GM21367 (cell line): ENCODE data around the gene PCBP3.
"Not testable (repeated sequence)": the region's sequence is repeated elsewhere in the genome, so short reads cannot be mapped to it uniquely, and the experiment has no call there.

ENCODE experiments used
- ATAC-seq: cut with Tn5 transposase; IDR thresholded peaks from one replicate; pipeline ENCODE4 v1.9.1; 2021; ENCODE audit not compliant: unreplicated experiment

Gene PCBP3

DNA sequence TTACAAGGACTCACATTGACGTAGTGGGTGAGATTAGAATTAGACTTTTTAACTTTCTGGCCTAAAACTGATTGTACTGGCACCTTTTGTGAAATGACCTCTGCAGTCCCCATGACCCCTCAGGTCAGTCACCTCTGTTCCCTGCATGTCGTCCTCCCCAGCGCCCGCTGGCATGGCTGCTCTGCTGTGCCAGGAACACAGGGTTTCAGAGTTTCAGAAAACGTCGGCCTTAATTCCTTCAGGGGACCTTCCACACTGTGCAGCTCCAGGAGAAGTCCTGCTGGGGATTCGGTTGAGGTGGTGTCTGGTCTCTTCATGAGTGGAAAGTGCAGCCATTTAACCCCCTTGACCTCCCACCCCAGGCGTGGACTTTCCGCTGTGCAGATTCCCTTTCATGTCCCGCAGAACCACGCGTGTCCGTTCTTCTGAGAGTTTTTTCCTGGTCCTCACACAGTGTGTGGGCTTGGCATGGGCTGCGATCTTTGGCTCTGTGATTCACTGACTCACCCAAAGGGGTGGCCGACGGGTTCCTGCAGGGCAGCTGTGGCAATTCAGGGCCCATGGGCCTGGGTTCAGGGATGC lies 179.7 kb downstream of the PCBP3 start:
- no peak for ATAC-seq

- no peak for ATAC-seq
These were observed 181.2 kb downstream of the PCBP3 start for GRCh38 chr21:45824546-45825215.

GRCh38 chr21:45825219-45825618 lies 181.7 kb downstream of the PCBP3 start:
- ATAC-seq, result no peak

- ATAC-seq, result no peak
These were observed 183.3 kb downstream of the PCBP3 start for GRCh38 chr21:45826676-45827301.

- ATAC-seq, result no peak
These were observed 183.8 kb downstream of the PCBP3 start for GRCh38 chr21:45827302-45827692.

- ATAC-seq, result no peak
These were observed 184.5 kb downstream of the PCBP3 start for GRCh38 chr21:45827881-45828579.

- no peak for ATAC-seq
These were observed 185.3 kb downstream of the PCBP3 start for GRCh38 chr21:45828580-45829570.

GRCh38 chr21:45829668-45830067 lies 186.1 kb downstream of the PCBP3 start:
- no peak for ATAC-seq

DNA sequence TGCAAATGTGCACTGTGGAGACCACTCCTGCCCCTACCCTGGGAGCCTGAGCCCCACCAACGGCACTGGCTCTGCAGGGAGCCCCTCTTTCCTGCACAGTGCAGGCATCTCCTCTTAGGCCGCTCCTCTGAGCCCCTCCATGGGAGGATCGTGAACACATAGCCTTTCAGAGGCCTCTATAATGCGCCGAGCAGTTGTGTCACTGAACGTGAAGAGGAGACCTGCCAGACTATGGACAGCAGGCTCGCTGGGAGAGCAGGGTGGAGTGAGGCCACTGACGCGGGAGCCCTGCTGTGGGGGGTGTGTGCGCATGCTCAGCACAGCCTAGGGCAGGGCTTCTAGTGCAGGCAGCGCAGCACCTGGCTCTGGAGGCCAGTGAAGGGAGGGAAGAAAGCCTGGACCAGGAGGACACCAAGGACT lies 186.7 kb downstream of the PCBP3 start:
- ATAC-seq, result no peak

GRCh38 chr21:45830720-45831366 lies 187.3 kb downstream of the PCBP3 start:
- no peak for ATAC-seq

- ATAC-seq, result no peak
These were observed 188.6 kb downstream of the PCBP3 start for GRCh38 chr21:45831991-45832740.

- not testable (repeated sequence) for ATAC-seq
These were observed 189.3 kb downstream of the PCBP3 start for GRCh38 chr21:45832741-45833235.

DNA sequence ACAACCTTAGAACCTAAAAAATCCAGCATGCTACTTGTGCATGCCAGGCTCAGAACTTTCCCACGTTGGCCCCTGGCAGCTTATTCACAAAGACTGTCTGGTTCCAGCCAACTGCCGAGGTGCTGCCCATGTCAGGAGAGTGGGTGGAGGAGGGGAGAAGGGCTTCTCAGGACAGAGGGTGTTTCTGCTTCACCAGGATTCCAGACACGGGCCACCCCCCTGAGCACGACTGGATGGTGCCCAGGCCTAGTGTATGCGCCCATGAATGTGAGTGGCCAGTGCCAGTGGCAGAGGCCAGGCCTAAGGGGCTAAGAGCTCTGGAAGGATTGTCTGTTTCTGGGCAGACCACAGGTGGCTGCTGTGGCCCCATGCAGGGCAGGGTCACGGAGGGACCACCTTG lies 189.9 kb downstream of the PCBP3 start:
- ATAC-seq, result no peak

DNA sequence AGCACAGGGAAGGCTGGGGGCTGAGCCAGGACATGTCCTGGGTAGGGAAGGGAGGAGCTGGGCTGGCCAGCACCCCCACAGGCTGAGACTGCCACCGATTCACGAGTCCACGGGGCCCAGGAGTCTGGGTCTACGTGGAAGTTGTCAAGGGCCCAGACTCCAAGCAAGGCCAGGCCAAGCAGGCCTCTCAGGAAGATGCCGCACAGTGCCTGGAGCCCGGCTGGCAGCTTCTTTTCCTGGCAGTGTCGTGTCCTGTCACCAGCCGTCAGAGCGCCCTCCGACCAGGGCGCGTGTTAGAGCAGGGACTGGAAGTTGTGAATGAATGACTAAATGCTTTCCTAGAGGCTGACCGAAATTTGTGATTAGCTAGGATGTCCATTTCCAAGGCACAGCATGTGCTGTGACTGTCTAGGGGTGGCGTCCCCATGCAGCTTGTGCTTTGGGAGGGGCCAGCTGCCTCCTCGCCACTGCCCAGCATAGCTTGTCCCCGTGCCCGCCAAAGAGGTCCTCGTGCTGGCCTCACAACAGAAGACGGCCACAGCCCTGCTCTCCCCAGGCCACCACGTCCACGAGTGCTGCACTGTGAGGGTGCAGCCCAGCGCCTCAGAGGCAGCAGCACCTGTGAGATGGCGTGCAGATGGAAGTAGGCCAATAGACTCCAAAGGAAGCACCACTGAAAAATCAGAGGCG lies 190.6 kb downstream of the PCBP3 start:
- no peak for ATAC-seq

GRCh38 chr21:45834821-45835293 lies 191.3 kb downstream of the PCBP3 start:
- ATAC-seq, result no peak

DNA sequence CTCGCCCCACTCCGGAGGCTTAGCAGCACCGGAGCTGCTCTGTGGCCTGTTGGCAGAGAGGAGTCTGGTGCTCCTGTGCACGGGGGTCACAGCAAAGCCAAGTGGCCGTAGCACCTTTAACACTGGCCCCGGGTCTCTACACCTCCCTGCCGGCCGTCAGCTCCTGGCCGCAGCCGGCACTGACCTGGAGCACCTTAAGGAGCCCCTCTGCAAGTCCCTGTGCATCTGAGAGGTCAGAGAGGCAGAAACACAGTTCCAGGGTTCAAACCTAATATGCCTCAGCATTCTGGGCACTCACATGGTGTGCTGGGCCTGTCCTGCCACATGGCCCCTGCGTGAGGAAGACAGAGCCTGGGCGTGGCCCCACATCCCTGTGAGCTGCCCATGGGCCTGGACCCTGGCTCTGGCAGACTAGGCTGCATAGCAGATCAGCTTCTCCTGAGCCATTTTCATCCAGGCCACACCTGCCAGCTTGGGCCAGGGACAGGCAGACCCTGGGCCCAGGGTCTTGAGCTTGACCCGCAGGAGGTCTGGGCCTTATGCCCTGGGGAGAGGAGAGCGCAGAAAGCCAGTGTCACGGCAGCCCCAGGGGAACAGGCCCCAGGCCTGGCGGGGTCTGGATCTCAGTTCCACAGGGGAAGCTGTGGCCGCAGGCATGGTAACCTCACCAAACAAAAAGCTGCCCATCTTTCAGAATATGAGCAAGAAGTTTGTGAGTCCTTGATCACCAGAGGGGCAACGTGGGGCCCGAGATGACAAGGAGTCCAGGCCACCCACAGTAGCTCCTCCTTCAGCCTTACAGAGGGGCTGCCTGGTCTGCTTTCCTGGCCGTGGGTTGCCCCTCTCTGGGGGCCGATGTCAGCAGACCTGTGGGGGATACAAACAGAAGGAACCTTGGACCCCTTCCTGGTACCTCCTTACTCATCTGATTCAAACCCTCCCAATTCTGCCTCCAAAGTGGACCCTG lies 192.1 kb downstream of the PCBP3 start:
- no peak for ATAC-seq

DNA sequence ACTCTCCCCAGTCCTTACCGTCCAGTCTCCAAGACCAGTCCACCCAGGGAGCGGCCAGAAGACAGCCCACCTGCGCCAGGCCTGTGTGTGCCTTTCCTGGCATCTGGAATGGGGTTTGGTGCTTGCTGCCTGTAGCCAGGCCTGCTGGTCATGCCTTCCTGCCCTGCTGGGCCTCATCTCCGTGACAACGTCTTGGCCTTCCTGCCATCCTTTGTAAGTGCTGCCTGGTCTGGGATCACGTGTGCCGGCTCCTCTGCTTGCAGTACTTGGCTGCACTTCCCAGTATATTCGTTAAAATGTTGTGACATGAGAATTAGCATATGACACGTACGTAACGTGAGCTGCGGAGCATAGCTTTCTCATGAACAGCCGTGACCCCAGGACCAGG lies 192.7 kb downstream of the PCBP3 start:
- ATAC-seq, result no peak
